NCI-H2107 (cell line): ENCODE data around the gene TNRC6B.
"Not testable (repeated sequence)": the region's sequence is repeated elsewhere in the genome, so short reads cannot be mapped to it uniquely, and the experiment has no call there.

Experiments
- DNase-seq: peaks from one replicate; lab custom pipeline; 2025; lab: John Stamatoyannopoulos, UW

Gene TNRC6B

DNA sequence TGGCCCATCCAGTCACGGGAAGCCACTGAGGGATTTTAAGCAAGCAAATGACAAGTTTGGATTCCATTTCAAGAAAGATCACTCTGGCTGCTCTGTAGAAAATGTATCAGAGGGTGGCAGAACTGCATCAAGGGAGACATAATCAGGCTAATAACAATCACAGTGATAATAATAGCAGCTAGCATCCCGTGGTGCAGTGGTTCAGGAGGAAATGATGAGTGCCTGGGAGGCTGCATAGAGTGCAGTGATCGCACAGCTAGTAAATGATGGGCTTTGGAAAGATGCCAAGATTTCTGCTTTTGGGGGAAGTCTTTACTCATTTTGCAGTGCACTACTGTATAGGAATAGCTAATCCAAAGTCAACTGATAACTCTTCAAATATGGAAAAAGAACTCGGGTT lies 35.8 kb downstream of the TNRC6B start:
- no peak for DNase-seq

DNA sequence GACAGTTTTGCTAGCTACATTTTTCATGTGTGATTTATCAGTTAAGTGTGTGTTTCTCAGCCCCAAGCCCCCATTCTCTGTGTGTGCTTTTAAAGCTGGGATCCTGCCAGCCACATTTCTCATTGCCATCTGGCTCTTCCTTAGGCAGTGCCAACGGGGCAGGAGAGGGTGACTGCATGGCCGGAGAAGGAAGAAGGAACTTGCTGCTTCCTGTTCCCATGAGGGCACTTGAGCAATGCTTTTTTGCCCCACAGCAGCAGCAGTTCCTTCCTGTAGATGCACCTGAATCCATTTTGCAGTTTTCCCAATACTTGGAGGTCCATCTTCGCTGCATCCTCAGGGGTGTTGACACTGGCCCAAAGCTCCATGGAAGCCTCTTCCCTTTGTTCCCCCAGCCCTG lies 37.5 kb downstream of the TNRC6B start:
- no peak for DNase-seq

DNA sequence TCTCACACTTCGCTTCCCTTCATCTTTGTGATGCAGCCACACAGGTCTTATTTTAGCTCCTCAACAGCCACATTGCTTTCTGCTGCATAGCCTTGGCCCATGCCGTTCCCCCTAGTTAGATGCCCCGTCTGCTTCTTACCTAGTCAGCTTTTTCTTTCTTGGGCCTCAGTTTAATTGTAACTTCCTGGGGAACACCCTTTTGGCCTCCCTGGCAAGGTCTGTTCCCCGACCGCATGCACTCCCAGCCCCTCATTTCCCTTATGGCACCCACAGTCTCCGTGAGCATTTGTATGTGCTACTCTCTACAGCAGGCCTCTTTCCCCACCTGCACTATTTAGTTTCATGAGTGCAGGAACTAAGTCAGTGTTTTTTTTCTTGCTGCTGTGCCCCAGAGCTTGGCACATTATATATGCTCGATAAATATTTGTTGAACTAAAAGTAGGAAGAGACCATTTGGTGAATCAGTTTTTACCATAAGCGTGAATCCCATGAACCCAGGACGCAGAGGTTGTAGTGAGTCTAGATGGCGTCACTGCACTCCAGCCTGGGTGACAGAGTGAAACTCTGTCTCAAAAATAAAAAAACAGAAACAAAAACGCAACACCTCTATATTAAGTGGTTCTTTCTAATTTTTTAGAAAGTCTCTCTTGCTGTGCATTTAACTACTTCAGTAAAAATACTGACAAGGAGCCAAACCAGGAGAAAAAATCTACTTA lies 38.5 kb downstream of the TNRC6B start:
- no peak for DNase-seq

DNA sequence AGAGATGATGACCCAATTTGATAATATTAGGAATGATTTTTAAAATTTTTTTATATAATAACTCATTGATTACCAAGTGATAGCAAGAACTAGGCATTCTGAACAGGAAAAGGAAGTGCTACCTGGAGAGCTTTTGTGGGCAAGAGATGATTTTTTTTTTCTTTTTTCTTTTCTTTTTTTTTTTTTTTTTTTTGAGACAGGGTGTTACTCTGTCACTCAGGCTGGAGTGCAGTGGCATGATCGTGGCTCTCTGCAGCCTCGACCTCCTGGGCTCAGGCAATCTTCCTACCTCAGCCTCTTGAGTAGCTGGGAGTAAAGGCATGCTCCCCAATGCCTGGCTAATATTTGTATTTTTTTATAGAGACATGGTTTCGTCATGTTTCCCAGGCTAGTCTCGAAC lies 40.4 kb downstream of the TNRC6B start:
- no peak for DNase-seq

DNA sequence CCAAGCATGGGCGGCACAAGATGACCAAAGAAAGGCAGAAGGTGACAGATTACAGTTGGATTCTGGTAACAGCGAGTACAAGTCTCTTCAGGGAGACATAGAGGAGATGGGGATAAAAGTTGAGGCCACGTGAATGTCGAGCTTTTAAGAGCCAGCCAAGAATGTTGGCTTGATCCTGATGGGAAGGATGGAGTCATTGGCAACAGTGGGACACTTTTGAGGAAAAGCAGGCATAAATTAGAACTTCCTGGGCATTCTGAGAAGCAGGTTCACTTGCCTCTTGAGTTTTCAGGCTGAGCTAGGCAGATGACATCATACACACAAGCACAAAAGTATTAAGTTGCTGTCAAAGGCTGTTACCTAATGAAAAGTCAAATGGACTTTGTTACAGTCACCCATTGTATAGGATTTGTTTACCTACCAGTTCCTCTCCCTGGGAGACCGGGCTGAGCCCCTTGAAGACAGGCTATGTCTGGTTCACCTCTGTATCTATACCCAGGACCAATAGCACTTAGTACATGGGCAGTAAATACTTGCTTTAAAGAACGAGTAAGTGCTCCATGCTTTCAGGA lies 41.1 kb downstream of the TNRC6B start:
- no peak for DNase-seq

DNA sequence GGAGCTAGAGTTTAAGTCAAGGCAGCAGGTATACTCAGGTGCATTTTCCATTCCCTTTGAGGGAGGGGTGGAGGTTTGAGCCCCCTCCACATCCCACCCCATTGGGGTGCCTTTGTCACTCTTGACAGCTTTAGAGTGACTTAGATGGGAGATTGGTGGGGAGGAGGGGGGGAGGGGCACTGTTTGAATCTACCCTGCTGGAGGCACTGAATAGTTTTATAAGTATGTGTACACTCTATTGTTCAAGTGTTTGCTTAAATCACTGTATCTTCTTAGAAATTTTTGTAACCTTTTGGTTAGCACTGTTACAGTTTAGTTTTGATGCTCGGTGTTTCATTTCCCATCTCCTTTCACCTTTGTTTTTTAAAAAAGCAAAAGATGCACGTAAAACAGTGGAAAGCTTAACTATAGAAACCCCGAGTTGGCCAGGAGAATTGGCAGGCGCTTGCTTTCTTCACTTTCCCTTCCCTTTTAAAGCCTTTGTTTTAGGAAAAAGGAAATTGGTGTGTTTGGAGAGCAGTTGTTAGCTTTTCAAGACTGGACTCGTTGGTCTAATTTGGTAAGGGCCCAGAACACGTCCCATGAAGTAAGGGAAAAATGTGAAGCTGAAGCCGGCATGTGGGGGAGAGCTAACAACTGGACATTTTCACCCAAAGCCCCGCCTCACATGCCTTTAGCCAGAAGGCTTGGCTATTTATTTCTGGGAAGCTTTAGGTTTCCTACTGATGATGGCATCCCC lies 42.8 kb downstream of the TNRC6B start:
- no peak for DNase-seq

DNA sequence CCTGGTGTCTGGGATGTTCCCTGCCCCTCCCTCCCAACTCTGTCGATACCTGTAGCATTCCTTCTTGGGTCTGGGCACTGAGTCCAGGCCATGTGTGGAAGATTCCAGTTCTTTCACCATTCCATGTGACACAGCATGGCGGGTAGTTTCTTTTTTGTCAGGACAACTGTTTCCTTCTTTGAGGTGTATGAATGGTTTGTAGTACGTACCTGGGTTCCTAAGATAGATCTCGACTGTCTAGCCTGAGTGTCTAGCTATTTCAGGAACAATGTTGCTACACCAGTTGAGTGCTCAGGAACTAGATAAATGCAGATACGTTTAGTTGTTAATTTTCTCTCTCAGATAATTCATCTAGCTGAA lies 43.3 kb downstream of the TNRC6B start:
- no peak for DNase-seq

DNA sequence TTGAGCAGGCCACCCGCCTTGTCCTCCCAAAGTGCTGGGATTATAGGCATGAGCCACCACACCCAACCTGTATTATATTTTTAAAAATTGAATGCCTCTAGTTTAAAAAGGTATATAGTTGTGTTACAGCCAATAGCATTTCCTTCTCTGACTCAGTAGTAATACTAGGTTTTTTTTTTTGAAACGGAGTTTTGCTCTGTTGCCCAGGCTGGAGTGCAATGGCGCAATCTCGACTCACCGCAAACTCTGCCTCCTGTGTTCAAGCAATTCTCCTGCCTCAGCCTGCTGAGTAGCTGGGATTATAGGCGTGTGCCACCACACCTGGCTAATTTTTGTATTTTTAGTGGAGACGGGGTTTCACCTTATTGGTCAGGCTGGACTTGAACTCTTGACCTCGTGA lies 45.3 kb downstream of the TNRC6B start:
- not testable (repeated sequence) for DNase-seq

DNA sequence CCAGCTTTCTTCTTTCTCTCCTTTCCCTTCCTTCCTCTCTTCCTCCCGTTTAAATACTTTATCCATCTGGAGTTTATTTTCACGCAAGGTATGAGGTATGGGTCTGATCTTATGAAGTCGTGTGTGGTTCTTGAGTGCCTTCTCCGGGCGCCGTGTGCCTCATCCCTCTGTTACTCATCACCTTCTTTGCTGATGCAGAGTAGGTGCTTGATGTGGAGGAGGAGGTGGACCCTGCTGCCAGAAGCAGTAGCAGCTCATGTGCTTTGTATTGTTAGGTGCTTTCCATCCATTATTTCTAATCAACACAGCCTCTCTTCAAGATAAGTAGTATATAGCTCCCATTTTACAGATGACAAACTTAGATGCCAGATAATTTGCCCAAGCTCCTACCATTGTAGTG lies 47.0 kb downstream of the TNRC6B start:
- no peak for DNase-seq

DNA sequence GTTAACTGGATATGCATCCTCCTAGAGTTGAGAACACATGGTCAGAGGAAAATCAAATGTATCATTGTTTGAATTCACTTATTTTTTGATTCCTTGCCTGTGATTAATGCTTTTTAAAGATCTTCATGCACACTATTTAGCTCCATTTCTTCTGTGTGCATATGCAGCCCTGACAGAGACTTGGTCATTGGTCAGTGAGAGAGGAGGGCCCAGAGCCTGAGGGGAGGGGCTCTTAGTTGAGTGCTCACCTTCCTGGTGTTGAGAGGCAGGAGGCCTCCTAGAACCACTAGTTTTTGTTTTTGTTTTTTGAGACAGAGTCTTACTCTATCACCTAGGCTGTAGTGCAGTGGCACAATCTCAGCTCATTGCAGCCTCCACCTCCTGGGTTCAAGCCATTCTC lies 48.9 kb downstream of the TNRC6B start:
- DNase-seq: no peak

DNA sequence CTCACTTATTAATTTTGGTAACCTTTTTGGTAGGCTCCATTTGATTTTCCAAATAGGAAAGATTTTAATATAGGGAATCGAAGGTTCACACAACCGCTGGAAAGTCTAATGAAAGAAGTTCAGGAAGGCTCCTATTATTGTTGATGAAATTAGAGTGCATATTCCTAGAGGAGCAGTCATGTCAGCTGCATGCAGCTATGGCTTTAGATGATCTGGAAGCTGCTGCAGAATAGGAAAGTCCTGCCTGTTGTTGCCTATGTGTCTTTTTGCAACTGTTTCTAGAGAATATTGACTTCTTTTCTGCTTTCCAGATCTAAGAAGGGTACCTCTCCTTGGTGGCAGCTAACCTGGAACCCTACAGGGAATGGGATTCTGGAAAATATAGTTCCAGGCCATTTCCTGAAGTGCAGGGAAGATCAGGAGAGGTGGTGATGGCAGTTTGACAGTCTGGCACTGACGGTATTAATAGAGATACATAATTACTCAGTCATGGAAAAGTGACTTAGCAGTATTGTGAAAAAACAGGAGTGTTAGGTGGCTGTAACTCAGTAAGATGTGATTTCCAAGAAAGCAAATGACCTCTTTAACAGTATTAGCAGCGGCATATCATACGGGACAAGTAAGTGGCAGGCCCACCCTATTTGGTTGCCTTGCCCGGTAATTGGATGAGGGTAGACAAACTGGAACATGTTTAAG lies 54.0 kb downstream of the TNRC6B start:
- DNase-seq: no peak

DNA sequence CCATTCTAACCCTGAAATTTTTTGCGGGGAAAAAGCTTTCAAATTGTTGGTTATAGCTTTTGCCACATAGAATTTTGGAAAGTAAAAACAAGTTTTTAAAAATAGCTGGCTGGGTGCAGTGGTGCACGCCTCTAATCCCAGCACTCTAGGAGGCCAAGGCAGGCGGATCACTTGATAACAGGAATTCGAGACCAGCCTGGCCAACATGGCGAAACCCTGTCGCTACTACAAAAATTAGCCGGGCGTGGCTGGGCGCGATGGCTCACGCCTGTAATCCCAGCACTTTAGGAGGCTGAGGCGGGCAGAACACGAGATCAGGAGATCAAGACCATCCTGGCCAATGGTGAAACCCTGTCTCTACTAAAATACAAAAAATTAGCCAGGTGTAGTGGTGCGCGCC lies 54.9 kb downstream of the TNRC6B start:
- no peak for DNase-seq

DNA sequence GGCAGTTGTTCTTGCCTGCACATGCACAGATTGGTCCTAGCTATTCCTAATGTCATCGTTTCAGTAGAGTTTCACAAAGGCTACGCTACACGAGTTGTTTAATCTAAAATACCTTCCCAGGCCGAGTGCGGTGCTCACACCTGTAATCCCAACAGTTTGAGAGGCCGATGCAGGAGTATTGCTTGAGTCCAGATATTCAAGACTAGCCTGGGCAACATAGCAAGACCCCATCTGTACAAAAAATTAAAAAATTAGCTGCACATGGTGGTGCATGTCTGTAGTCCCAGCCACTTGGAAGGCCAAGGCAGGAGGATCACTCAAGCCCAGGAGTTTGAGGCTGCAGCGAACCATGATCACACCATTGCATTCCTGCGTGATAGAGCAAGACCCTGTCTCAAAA lies 56.2 kb downstream of the TNRC6B start:
- no peak for DNase-seq

DNA sequence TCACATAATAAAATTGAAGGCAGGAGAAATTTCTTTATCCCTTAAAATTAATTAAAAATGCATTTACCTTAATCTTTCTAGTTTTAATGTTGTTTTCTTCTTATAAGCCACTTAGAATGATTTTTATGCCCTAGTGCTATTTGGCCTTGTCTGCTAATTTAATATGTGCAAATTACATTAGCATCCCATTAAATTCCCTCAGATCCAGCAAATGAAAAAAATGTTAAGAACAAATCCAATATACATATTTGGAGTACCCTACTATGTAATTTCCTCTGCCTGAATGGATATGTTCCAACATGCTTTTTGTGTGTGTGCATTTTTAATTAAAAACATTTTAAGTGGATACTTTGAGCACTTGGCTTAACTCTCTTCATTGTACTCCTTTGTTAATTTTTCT lies 56.9 kb downstream of the TNRC6B start:
- DNase-seq: no peak

DNA sequence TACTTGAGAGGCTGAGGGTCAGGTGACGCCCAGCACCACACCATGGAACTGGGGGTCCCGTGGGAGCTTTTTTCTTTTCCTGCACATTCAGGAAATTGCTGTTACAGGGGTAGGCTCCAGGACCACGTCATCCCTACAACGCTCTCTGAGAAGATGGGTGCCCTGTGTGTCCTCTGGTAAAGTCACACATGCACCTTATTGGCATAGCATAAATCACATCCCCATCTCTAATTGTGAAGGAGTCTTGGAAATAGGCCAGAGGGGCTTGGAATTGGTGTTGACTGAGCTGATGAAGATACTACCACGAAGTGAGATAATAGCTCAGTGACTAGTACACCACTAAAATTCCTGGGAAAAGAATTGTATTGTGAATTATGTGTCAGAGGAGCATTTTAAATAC lies 57.6 kb downstream of the TNRC6B start:
- DNase-seq: no peak

DNA sequence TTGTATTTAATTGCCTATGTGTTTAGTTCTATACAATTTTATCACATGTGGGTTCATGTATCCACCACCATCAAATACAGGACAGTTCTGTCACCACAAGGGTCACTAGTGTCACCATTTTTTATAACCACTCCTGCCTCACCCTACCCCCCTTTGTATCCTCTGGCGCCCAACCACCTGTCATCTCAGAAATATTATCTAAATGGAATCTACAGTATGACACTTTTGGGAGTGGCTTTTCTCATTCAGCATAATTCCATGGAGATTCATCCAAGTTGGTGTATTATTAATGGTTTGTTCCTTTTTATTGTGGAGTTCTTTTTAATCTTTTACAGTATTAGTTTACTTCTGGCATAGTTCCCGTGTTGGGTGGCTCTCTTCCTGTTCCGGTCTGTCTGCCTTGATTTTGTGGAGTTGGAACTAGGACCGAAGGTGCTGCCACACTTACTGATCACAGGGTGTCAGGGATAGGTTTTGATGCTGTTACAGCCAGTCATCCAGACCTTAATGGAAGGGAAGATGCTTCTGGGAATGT lies 58.5 kb downstream of the TNRC6B start:
- no peak for DNase-seq

DNA sequence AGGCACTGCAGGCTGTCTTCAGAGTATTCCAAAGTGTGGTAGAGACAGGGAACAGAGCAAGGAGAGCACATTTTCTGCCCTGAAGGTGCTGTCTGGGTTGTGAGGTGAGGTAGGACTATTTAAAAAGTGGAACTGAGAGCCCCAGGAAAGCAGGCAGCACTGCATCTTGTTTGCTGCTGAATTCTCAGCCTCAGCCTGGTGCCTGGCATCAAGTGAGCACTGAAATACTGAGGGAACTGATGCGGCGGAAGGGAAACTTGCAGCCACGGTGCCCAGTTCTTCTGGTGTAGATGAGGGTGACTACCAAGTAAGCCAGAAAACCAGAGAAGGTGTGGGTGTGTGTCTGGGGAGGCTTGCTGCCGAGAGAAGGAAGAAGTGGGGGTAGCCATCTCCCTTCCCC lies 59.5 kb downstream of the TNRC6B start:
- DNase-seq: no peak

DNA sequence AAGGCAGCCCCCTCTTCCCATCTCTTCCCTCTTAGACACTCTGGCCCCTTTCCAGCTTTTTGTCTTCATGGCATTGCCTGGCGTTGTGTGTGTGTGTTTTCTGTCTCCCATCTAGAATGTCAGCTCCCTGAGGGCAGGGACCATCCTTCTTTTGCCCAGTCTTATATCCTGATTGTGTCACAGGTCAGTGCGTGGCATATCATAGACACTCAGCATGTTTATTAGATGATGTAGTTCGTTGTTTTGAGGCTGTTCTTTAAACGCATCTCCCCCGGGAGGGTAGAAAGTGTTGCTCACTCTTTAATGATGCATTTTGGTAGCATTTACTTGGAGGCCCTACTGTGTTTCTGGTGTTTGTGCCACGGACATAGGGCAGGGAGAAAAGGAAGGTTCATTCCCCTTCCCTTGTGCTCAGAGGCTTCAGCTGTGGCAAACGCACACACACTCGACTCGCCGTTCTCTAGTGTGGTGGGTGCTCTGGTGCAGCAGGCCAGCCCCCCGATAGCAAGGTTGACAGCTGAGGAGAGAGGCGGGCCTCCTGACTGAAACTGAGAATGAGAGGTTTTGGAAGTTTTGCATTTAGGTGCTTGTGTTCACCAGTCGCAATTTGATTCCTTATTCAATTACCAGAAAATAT lies 60.2 kb downstream of the TNRC6B start:
- no peak for DNase-seq

DNA sequence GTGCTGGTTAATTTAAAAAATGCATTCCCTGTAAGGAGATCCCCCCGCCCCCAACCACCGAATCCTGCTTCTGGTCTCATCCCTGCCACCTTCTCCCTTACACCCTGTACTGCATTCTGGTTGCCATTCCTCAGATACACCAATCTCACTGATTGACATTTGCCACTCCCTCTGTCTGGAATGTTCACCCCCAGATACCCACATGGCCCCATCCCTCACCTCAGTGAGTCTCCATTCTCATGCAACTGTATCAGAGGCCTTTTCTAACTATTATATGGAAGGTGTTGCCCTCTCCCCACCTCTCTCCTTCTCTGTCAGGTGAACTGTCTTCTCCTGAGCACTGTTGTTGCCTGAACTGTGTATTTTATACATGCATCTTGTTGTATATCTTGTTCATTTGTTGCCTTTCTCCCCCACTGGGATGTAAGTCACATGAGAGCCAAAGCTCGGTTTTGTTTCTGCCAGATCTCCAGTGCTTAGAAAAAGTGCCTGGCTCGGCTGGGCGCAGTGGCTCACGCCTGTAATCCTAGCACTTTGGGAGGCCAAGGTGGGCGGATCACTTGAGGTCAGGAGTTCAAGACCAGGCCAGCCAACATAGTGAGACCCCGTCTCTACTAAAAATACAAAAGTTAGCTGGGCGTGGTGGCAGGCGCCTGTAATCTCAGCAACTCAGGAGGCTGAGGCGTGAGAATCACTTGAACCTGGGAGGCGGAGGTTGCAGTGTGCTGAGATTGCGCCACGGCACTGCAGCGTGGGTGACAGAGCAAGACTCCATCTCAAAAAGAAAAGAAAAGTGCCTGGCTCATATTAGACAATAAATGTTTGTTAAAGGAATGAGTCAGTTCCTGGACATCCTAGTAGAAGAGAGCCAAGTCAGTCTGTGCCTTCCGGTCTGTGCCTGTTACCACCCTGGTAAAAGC lies 61.0 kb downstream of the TNRC6B start:
- no peak for DNase-seq

DNA sequence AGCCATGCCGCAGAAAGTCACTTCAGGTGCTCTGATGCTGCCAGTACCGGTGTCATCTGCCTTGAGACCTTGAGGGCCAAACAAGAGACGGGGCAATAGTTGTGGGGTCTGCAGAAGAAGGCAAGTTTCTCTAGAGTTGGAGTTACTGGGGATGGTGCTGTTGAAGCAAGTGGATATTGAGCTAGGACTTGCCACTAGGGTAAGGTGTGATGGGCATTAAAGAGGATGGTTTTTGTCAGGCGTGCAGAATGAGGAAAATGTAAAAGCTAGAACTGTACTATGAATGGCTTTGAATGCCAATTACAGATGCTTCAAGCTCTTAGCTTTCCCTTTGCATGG lies 61.6 kb downstream of the TNRC6B start:
- no peak for DNase-seq

DNA sequence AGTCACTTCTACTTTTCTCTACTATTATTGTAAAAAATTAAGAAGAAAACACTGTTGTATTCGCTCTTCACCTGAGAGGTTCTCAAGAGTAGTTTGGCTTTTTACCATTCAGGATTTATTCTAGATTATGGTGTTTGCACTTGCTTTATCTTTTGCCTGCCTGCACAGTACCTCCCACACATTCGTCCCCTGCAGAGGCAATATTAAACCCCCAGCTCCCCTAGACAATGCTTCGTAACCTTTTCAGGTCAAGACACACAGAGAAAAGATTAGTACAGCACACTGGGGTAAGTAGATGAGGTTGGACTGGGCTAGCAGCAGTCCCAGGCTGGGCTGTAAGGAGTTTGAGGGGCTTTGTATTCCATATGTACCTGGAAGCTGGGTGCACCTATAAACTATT lies 62.4 kb downstream of the TNRC6B start:
- no peak for DNase-seq
